OCI-LY1 (cell line): ENCODE results near the gene FLG2.

Source experiments
- CTCF ChIP-seq: fragments of 200-600 bp; sonication (generic), shearing (Covaris generic); IDR thresholded peaks from 2 replicates; pipeline ENCODE4 v1.5.1; 2017; ENCODE audit warnings: mild to moderate bottlenecking, antibody characterized with exemption, low read length, moderate library complexity, mixed read lengths
- EZH2 ChIP-seq: fragments of 200-600 bp; sonication (generic), shearing (Covaris generic); IDR thresholded peaks from 2 replicates; pipeline ENCODE4 v1.8.0; 2017; ENCODE audit warnings: borderline replicate concordance, mixed run types, mild to moderate bottlenecking, antibody characterized with exemption, low read length, moderate library complexity, mixed read lengths

- no peak for TF ChIP-seq CTCF
- no peak for TF ChIP-seq EZH2
Observed at GRCh38 chr1:152356736-152357135, 3.1 kb downstream of the FLG2 start.
